Astrocyte (in vitro differentiated cells and primary cell): ENCODE measurements around the gene AK6. TPM values are rescaled to one million over a fixed set of nuclear protein-coding genes. Genes with fewer than 3 reads are reported as not detected.
"Not testable (repeated sequence)": the region's sequence is repeated elsewhere in the genome, so short reads cannot be mapped to it uniquely, and the experiment has no call there.

Experiments used
- DNase-seq: peaks from one replicate; pipeline ENCODE4 v3.0.0-alpha.2; 2010; ENCODE audit warnings: low read depth
- FAIRE-seq: peaks from 2 replicates; lab custom pipeline; 2011; peaks lifted over from hg19 to GRCh38; lab: Jason Lieb, UNC
- H2AFZ ChIP-seq: 2 replicates; pipeline ENCODE4 v1.6.0; 2012; ENCODE audit warnings: low read depth, low read length, inconsistent platforms
- H3K27ac ChIP-seq: 2 replicates; pipeline ENCODE4 v1.5.1; 2011; ENCODE audit warnings: low read depth, low read length, inconsistent platforms
- H3K27me3 ChIP-seq: 2 replicates; pipeline ENCODE4 v1.6.0; 2011; ENCODE audit warnings: low read length, inconsistent platforms; ENCODE audit not compliant: insufficient read depth
- H3K36me3 ChIP-seq: 2 replicates; pipeline ENCODE4 v1.5.1; 2011; ENCODE audit warnings: low read length, inconsistent platforms; ENCODE audit not compliant: insufficient read depth
- H3K4me1 ChIP-seq: 2 replicates; pipeline ENCODE4 v1.5.1; 2011; ENCODE audit warnings: low read length, inconsistent platforms; ENCODE audit not compliant: insufficient read depth
- H3K4me2 ChIP-seq: 2 replicates; pipeline ENCODE4 v1.6.0; 2012; ENCODE audit warnings: low read length, inconsistent platforms
- H3K4me3 ChIP-seq: 2 replicates; pipeline ENCODE4 v1.5.1; 2011; ENCODE audit warnings: low read depth, mild to moderate bottlenecking, low read length, inconsistent platforms; ENCODE audit not compliant: insufficient read depth
- H3K79me2 ChIP-seq: 2 replicates; pipeline ENCODE4 v1.6.0; 2012; ENCODE audit warnings: mild to moderate bottlenecking, low read length, inconsistent platforms; ENCODE audit not compliant: insufficient read depth
- H3K9ac ChIP-seq: 2 replicates; pipeline ENCODE4 v1.6.0; 2012; ENCODE audit warnings: mild to moderate bottlenecking, low read length, inconsistent platforms
- H3K9me3 ChIP-seq: 2 replicates; pipeline ENCODE4 v1.5.1; 2012; ENCODE audit warnings: low read depth, mild to moderate bottlenecking, low read length, inconsistent platforms; ENCODE audit not compliant: insufficient read depth
- H4K20me1 ChIP-seq: 2 replicates; pipeline ENCODE4 v1.6.0; 2012; ENCODE audit warnings: low read length, inconsistent platforms; ENCODE audit not compliant: insufficient read depth
- H3K27ac Mint-ChIP-seq: one replicate; pipeline ENCODE4 v1.8.0; 2021; ENCODE audit warnings: mild to moderate bottlenecking, mixed read lengths; ENCODE audit not compliant: unreplicated experiment
- H3K27me3 Mint-ChIP-seq: one replicate; pipeline ENCODE4 v1.8.0; 2021; ENCODE audit warnings: low read depth, mixed read lengths; ENCODE audit not compliant: unreplicated experiment
- H3K36me3 Mint-ChIP-seq: one replicate; pipeline ENCODE4 v1.8.0; 2021; ENCODE audit warnings: low read depth, mixed read lengths; ENCODE audit not compliant: unreplicated experiment
- H3K4me1 Mint-ChIP-seq: one replicate; pipeline ENCODE4 v1.8.0; 2021; ENCODE audit warnings: low read depth, mixed read lengths; ENCODE audit not compliant: unreplicated experiment
- H3K4me3 Mint-ChIP-seq: one replicate; pipeline ENCODE4 v1.8.0; 2021; ENCODE audit warnings: mild to moderate bottlenecking, moderate library complexity, mixed read lengths; ENCODE audit not compliant: unreplicated experiment
- H3K9me3 Mint-ChIP-seq: one replicate; pipeline ENCODE4 v1.8.0; 2021; ENCODE audit warnings: mild to moderate bottlenecking, mixed read lengths; ENCODE audit not compliant: unreplicated experiment
- CTCF ChIP-seq: IDR thresholded peaks from 2 replicates; pipeline ENCODE4 v1.5.1; 2011; ENCODE audit warnings: low read depth, mild to moderate bottlenecking, inconsistent platforms, low read length, moderate library complexity; ENCODE audit not compliant: insufficient read depth
- EZH2 ChIP-seq: IDR thresholded peaks from 2 replicates; pipeline ENCODE4 v1.6.1; 2012; ENCODE audit warnings: mild to moderate bottlenecking, low read length, inconsistent platforms; ENCODE audit not compliant: insufficient read depth
- total RNA-seq: library from RNA; stranded (reverse); gene quantifications from 2 replicates; pipeline ENCODE4 v1.2.1, GENCODE V29; 2021

Gene AK6
- total RNA-seq, 1 donor from 2014 or later: 52.3 TPM

- Histone ChIP-seq H3K4me3 (no peak overlapping the region), H4K20me1 (no peaks in the 10 kb centered on the region), H3K79me2 (no peaks in the 10 kb centered on the region), H3K4me2 (no peak overlapping the region), H3K9me3 (no peaks in the 10 kb centered on the region), H3K9ac (no peak overlapping the region), H3K4me1 (no peaks in the 10 kb centered on the region), H3K36me3 (no peaks in the 10 kb centered on the region), H3K27me3 (no peaks in the 10 kb centered on the region), H3K27ac (no peak overlapping the region), H2AFZ (no peak overlapping the region)
- H3K9me3 Mint-ChIP-seq: no peaks in the 10 kb centered on the region
- H3K36me3 Mint-ChIP-seq: no peaks in the 10 kb centered on the region
- no peaks in the 10 kb centered on the region for H3K27me3 Mint-ChIP-seq
- FAIRE-seq (no peak), DNase-seq (no peak)
- no peak overlapping the region for H3K4me3 Mint-ChIP-seq
- TF ChIP-seq CTCF (no peak), EZH2 (no peak)
- H3K27ac Mint-ChIP-seq: no peak overlapping the region
- no peaks in the 10 kb centered on the region for H3K4me1 Mint-ChIP-seq
Observed at GRCh38 chr5:69341520-69342161, 27.7 kb downstream of the AK6 start.

- TF ChIP-seq EZH2 (no peak), CTCF (no peak)
- H3K4me2 ChIP-seq: no peak overlapping the region
- no peak for FAIRE-seq
Observed at GRCh38 chr5:69335341-69335935, 33.9 kb downstream of the AK6 start.

GRCh38 chr5:69334793-69335268 lies 34.5 kb downstream of the AK6 start:
- H4K20me1 ChIP-seq: no peaks in the 10 kb centered on the region
- peaks cover 3% of the 10 kb centered on the region for H3K4me1 ChIP-seq
- no peaks in the 10 kb centered on the region for H3K36me3 ChIP-seq
- Mint-ChIP-seq H3K27ac (no peak overlapping the region), H3K27me3 (peaks cover 2% of the 10 kb centered on the region), H3K4me3 (no peak overlapping the region), H3K36me3 (no peaks in the 10 kb centered on the region), H3K4me1 (peaks cover 3% of the 10 kb centered on the region), H3K9me3 (no peaks in the 10 kb centered on the region)
- H3K27ac ChIP-seq: no peak overlapping the region
- H3K9ac ChIP-seq: peak overlapping the region; percentile 38
- DNase-seq: peak; percentile 58
- H3K27me3 ChIP-seq: no peaks in the 10 kb centered on the region
- no peak for FAIRE-seq
- no peaks in the 10 kb centered on the region for H3K79me2 ChIP-seq
- no peaks in the 10 kb centered on the region for H3K9me3 ChIP-seq
- H3K4me2 ChIP-seq: peak overlapping the region; percentile 67
- H3K4me3 ChIP-seq: no peak overlapping the region
- peak overlapping the region; percentile 63 for H2AFZ ChIP-seq
- TF ChIP-seq CTCF (peak; percentile 56), EZH2 (no peak)

More at GRCh38 chr5:69335341-69335935, 33.9 kb downstream of the AK6 start:
- Histone ChIP-seq H3K9ac (no peak overlapping the region), H3K36me3 (no peaks in the 10 kb centered on the region), H3K79me2 (no peaks in the 10 kb centered on the region), H3K27me3 (no peaks in the 10 kb centered on the region), H3K9me3 (no peaks in the 10 kb centered on the region), H2AFZ (no peak overlapping the region), H3K4me1 (peaks cover 3% of the 10 kb centered on the region), H4K20me1 (no peaks in the 10 kb centered on the region), H3K27ac (no peak overlapping the region), H3K4me3 (no peak overlapping the region)
- H3K27me3 Mint-ChIP-seq: peaks cover 2% of the 10 kb centered on the region
- no peak overlapping the region for H3K27ac Mint-ChIP-seq
- H3K4me3 Mint-ChIP-seq: no peak overlapping the region
- H3K9me3 Mint-ChIP-seq: no peaks in the 10 kb centered on the region
- H3K4me1 Mint-ChIP-seq: peaks cover 2% of the 10 kb centered on the region
- H3K36me3 Mint-ChIP-seq: no peaks in the 10 kb centered on the region
- DNase-seq: no peak

GRCh38 chr5:69333668-69334315 lies 35.5 kb downstream of the AK6 start:
- not testable (repeated sequence) for H3K79me2 ChIP-seq, H3K9ac ChIP-seq, H3K4me2 ChIP-seq, H3K36me3 ChIP-seq, H3K27me3 Mint-ChIP-seq, H3K4me1 ChIP-seq, H3K27me3 ChIP-seq, H2AFZ ChIP-seq, DNase-seq, H3K27ac ChIP-seq, H3K27ac Mint-ChIP-seq, H3K36me3 Mint-ChIP-seq, H3K9me3 ChIP-seq, H3K4me3 Mint-ChIP-seq, H4K20me1 ChIP-seq, H3K4me1 Mint-ChIP-seq, H3K9me3 Mint-ChIP-seq, FAIRE-seq, H3K4me3 ChIP-seq
